Measurements from ENCODE around the gene HDGF.

The HDGF gene

DNA sequence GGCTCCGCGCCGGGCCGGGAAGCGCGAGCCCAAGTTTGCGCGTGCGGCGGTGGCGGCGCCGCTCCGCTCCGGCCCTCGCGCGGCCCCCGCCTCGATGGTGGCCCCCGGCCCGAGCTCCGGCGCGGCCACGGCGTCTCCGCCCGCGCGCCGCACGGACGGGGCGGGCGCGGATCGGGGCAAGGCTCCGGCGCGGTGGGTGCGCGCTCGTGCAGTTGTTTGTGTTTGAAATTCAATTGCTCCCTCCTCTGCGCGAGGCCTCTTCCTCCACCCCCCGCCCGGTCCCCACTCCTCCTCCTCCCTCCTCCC lies at the start of gene HDGF:
Gene HDGF, minus strand, starts transcription at position 225 of the 306 bp plus-strand sequence. CDS start 246 bp downstream, outside the sequence.
- DNase-seq (ENCODE audit: low spot score) = no peak

DNA sequence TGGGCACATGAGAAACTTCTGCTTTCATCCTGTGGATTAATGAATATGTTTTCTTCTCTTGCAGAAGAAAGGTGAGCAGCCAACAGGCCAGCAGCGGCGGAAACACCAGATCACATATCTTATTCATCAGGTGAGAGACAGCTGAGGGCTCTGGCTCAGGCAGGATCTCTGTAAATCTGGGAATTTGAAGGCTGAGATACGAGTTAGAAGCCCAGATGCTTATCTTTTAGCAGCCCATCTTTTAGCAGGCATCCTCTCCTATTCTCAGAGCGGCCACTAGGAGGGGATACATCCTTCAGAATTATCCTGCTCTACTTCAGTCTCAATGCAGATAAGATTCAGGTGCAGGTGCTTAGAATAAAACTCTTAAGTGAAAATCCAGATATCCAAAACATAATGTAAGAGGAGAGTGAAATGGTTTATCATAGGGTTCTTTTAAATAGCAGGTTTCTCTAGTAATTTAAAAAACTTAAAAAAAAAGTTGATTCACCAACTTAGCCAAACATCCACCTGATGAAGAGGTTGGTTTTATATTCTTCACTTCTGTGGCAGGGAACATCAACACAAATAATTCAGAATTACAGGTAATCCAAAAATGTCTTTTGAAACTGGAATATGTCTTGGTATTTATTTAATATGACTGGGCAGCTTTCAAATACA lies 45.9 kb upstream of the HDGF start:
- peak; percentile 68 for DNase-seq (ENCODE audit: low spot score)

DNA sequence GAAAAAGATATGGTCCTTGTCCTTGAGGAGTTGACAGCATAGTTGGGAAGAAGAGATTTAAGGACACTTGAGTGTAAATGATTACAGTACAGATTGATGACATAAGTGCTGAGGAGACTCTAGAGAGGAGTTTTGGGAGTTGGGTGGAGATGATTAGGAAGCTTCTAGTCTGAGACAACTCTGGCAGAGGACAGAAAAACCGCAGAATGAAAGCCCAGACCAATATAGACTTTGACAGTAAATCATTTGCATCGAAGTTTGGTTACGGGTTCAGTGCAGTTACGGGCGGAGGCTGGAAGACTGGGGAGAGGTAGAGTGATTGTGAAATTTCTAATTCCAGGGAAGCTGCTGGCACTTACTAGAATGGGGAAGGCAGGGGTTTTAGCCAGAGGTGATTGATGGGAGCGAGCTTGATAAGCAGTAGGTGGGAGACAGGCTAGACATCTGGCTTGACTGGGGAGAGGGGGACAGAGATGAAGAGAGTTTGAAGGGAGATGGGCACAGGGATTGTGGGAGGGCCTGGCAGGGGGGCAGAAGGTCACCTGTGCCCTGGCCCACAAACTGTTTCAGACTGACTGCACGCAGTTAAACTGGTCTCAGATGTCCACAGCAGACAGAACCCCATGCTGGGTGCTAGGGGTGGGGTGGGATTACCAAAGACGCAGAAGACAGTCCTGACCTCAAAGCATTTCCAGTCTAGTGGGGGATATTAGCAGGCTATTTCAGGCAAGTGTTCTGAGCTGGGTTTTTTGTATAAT lies 45.0 kb upstream of the HDGF start:
- DNase-seq (ENCODE audit: low spot score) = no peak

DNA sequence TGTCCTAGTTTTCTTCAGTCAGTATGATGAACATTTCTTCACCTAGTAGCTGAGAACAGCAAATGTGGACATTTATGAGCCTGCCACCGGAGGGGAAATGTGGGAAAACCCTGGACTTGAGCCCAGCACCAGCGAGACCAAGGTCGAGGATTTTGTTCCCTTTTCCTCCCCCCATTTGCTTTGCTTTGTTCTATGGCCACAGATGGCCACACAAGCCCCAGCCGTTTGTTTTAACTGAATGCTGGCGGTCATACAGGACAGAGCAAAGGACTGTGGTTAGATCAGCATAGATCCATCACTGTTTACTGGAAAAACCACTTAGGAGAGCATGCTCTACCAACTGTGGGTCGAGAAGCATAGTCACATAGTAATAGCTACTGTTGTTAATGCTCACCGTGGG lies 44.3 kb upstream of the HDGF start:
- peak; percentile 89 for DNase-seq (ENCODE audit: low spot score)

DNA sequence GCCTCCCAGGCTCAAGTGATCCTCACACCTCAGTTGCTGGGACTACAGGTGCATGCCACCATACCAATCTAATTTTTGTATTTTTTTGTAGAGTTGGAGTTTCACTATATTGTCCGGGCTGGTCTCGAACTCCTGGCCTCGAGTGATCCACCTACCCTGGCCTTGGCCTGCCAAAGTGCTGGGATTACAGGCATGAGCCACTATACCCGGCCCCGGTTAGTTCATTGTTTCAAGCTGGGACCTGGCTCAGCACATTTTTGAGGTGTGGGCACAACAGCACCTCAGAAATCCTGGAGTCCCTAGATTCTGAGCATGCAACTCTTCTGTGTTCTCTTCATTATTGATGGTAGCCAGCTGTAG lies 43.9 kb upstream of the HDGF start:
- DNase-seq (ENCODE audit: low spot score) = no peak

DNA sequence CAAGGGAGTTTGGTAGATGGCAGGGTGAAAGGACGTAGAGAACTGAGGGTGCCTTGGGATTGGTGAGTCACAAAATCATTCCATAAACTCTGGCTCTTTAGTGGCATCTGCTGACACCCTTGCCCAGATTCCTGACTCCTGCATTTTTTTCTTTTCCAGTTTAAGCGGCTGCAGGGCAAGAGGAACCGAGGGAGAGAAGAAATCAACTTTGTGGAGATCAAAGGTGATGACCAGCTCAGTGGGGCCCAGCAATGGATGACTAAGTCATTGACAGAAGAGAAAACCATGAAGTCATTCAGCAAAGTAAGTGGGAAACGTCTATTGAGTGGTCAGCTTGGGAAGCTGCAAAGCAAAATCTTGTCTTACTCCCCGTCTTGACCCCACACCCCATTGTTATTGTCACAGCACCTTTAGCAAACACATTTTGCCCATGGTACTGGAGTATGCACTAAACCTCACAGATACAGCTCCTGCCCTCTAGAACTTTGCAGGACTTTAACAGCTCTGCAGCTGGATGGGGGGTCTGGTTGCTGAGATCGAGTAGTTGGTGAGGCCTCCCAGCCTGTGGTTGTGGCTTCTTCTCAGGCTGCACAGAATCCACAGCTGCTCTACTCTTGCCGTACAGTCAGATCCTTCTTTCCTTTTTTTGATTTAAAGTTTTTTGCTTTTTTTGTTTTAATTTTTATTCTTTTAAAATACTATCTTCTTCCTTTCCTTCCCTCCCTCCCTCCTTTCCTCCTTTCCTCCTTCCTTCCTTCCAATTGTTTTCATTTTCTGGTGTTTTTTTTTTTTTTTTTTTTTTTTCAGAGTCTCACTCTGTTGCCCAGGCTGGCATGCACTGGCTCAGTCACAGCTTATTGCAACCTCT lies 43.3 kb upstream of the HDGF start:
- no peak for DNase-seq (ENCODE audit: low spot score)

DNA sequence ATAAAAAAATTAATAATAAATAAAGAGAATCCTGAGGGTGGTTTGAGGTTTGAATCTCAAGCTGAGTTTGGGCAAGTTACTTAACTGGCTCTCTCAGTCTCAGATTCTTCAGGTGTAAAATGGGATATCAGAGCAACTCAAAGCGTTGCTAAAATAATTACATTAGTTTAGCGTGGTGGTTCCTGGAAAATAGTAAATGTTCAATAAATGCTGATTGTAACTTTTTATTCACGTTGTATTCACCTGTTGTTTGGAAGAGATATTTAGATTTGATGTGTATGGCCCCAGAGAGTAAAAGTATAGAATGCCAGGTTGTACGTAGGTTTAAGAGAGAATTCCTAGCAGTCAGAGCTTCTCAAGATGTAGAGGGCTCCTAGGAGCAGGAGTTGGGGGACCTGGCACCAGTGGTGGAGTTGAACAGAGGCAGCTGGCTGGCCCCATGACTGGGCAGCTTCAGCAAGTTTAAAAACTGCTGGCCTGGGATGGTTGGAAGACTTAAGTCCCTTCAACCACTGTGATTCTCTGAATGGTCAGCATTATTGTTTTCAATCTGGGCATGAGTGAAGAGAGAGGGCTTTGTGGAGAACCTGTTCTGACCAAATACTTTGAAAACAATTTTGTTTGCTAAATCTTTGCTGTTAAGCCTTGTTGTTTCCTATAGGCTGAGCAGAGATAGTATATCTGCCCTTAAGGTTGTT lies 38.3 kb upstream of the HDGF start:
- peak; percentile 36 for DNase-seq (ENCODE audit: low spot score)

DNA sequence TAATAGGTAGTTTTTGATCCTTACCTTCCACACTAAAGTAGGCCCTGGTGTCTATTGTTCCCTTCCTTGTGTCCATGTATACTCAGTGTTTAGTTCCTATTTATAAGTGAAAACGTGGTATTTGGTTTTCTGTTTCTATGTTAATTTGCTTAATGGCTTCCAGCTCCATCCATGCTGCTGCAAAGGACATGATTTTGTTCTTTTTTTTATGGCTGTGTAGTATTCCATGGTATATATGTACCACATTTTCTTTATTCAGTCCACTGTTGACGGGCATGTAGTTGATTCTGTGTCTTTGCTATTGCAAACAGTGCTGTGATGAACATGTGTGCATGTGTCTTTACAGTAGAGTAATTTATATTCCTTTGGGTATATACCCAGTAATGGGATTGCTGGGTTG lies 36.7 kb upstream of the HDGF start:
- DNase-seq (ENCODE audit: low spot score) = no peak

DNA sequence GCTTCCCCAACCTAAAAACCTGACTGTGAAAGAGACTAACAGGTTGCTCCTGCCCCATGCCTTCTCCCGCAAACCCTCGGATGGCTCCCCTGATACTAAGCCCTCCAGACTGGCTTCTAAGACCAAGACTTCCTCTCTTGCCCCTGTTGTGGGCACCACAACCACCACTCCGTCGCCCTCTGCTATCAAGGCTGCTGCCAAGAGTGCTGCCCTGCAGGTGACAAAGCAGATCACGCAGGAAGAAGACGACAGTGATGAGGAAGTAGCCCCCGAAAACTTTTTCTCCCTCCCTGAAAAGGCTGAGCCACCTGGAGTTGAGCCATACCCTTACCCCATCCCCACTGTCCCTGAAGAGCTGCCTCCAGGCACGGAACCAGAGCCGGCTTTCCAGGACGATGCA lies 35.2 kb upstream of the HDGF start:
- DNase-seq (ENCODE audit: low spot score) = no peak

DNA sequence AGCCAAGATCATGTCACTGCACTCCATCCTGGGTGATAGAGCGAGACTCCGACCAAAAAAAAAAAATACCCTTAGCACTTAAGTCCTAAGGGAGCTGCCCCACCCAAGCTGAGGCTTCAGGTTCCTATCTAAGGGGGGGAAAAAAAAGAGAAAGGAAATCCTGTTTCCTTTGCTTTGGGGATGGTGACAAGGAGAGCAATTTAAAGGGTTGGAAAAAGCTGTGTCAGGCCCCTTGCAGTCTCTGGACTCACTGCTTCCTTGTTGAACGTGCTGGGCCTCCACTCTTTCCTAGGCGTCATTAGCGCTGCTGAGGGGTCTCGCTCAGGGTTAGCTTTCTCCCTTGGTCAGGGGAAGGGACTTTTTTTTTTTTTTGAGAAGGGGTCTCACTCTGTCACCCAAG lies 34.0 kb upstream of the HDGF start:
- DNase-seq (ENCODE audit: low spot score) = no peak

DNA sequence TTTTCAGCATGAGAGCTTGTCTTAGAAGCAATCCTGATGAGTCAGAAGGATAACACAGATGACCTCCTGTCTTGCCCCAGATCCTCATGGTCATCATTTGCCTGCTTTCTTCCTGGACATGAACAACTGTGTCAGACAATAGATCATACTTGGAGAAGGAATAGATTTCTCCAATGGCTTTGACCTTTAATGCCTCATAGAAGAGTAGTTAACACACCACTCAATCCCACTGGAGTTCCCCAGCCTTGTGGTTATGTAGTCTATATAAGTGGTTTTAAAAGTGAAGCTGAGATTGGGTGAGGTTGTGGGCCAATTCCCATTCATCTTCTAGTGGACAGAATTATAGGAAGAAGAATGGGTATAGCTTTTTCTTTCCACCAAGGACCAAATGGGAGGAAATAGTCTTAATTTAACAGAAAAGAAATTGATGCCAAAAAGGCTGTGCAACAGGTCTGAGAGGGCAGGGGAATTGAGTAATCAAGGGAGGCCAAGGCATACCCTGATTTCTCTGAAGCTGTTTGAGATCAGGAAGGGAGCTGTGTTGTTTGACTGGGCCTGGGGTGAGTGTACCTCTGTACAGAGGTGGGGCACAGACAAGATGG lies 30.2 kb upstream of the HDGF start:
- no peak for DNase-seq (ENCODE audit: low spot score)

DNA sequence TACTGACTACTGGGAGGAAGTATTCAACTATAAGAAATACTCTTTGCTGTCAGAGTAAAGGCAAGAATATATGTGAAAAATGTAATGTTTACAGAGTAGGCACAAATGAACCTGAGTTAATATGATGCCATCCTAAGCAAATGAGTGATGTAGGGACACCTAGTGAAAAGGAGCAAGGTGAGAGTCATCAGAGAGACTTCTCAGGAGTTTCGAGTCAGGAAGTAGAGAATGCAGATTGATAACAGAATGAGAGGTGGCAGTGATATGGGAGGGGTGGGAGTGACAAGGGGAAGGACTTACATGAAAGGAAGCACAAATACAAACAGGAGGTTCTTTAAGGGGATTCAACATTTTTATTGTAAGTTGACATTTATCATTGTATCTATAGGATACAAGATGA lies 26.1 kb upstream of the HDGF start:
- no peak for DNase-seq (ENCODE audit: low spot score)

DNA sequence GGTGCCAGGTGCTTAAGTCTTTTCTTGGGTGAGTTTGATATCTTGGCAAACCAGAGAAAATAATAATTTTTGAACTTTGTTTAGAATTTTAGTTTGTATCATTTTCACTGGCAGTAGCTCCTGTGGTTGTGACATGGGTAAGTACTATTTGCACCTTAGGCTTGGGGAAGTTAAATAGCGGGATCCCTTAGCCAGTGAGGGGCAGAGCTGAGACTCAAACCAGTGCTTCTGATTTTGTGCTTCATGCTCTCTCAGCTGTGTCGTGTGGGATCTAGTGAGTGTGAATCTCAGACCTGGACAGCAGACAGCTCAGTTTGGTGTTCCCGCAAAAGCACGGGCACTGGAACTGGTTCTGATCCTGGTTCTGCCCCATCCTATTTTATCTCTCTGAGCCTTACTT lies 25.5 kb upstream of the HDGF start:
- DNase-seq (ENCODE audit: low spot score) = no peak

DNA sequence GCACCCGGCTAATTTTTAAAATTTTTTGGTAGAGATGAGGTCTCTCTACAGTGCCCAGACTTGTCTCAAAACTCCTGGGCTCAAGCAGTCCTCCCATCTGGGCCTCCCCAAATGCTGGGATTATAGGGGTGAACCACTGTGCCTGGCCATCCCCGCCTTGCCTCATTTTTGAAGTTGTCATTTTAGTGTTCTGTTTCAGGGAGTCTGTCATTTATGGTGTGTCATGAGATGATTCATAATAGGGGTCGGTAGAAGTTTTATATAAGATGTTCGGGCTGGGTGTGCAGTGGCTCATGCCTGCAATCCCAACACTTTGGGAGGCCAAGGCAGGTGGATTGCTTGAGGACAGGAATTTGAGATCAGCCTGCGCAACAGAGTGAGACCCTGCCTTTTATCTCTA lies 24.3 kb upstream of the HDGF start:
- no peak for DNase-seq (ENCODE audit: low spot score)

DNA sequence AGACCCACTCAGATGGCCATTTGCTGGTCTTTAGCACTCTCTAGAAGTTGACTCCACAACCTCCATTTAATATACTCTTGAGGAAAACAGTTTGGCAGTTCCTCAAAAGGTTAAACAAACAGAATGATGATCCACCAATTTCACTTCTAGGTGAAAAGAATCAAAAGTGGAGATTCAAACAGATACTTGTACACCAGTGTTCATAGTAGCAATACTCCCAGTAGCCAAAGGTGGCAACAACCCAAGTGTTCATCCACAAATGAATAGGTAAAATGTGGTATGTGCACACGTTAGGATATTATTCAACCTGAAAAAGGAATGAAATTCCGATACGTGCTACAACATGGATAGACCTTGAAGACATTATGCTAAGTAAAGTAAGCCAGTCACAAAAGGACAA lies 22.1 kb upstream of the HDGF start:
- DNase-seq (ENCODE audit: low spot score) = no peak

DNA sequence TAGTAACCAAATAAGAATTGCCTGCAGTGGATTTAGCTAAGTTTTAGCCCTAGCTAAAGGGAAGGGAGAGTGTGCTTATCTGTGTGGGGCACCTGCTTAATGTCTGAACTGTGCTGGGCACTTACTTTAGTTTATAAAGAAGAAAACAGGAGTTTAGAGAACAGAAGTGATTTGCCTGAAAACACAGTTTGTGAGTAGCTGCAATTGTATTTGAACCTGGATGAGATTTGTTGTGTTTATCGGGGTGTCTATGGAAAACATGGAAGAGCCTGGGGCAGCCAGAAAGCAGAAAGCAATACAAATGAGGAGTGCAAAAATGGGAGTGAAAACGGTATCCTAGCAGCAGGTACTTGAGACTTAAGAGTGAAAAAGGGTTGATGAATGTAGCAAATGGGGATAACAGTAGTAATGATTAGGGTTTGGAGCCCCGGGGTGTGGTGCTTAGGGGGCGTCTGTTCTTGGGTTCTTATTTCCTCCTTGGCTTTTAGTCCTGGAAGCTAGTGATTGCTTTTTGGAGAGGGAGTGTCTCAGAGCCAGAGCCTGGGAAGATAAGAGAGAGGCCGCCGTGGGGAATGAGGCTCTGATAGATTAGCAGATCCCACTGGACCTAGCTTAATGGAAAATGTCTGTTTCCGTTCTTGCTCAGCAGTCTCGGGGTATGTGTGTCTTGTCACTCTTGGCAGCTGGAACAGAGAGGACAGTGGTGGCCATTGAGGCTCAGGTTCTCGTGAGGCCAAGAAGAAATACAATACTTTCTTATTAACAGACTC lies 21.4 kb upstream of the HDGF start:
- DNase-seq (ENCODE audit: low spot score) = no peak

DNA sequence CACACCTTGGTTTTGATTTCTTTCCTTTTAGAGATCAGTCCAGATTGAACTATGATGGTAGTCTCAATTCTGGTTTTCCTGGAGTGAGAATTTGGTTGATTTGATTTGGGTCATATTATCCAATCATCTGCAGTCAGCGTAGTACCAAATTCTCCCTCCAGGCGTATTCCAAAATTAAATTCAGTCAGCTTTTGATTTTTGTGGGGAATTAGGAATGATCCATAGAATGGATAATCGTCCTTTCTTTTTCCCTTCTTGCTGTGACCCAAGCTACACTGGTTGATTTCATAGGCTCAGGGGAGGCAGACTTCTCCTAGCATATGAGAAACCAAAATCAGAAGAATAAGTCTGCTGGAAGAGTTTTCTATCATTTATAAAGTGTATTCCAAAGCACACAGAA lies 20.7 kb upstream of the HDGF start:
- no peak for DNase-seq (ENCODE audit: low spot score)

DNA sequence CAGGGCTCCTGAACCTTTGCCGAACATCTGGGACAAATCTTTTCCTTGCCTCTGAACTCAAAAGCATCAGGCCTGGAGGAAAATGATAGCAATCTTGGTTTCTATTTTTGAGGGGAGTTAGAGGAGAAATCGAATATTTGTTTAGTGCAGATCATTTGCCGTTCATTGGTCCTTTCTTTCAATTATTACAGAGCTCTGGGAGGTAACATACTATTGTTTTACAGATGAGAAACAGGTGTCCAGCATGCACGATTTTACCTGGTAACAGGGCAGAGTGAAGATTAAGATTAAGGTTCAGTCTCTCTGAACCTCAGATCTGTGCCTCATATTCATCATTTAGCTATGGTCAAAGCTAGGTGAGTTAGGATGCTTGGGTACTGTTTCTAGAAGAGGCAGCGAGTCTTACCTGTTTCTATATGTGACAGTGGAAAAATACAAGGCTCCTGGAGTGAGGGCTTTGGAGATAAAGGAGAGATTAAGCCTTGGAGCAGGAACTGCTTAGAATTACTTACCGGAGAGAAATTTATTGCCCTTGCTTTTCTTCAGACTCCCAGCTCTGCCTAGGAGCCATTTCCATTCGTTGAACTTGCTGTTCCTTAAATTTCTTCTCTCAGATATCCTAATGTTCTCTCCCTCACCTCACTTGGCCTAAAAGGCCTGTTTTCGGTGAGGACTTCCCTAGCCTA lies 17.3 kb upstream of the HDGF start:
- no peak for DNase-seq (ENCODE audit: low spot score)

DNA sequence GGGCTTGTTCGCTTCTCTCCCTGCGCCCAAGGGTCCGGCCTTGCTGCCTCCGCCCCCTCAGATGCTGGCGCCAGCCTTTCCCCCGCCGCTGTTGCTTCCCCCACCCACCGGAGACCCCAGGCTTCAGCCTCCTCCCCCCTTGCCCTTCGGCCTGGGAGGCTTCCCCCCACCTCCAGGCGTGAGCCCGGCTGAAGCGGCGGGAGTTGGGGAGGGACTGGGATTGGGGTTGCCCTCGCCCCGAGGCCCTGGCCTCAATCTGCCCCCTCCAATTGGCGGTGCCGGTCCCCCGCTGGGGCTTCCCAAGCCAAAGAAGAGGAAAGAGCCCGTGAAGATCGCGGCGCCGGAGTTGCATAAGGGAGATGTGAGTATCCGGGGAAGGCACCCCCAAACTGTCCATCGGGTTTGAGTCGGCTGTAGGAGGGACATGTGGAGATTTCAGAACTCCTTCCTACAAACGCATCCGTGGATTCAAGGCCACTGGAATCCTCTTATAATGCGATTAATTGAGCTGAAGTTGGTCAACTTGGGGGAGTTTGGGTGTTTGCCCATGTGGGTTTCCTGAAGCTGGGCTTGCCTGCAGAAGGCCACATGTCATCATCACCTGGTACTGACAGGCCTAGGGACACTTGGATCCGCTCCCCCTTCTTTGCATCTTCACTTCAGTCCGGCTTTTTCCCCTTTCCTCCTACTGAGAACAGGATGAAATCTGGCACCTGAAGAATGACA lies 16.6 kb upstream of the HDGF start:
- DNase-seq (ENCODE audit: low spot score) = peak; percentile 43
